HuH-7.5 (cell line): ENCODE results near the gene U2AF1L4.

ENCODE experiments used
- DNase-seq: peaks from one replicate; pipeline ENCODE4 v3.0.0; 2011; ENCODE audit warnings: low spot score

The U2AF1L4 gene

GRCh38 chr19:35745328-35746086, at the start of gene U2AF1L4, which contains the start of gene PSENEN:
U2AF1L4 (minus strand) TSS chr19:35745418; CDS start chr19:35745391, 27 bp downstream.
PSENEN (plus strand) TSS chr19:35745651; CDS start chr19:35745931, 280 bp downstream.
- DNase-seq = peak; percentile 92

- DNase-seq = no peak
These were observed 48.4 kb upstream of the U2AF1L4 start for GRCh38 chr19:35793381-35794165.

DNA sequence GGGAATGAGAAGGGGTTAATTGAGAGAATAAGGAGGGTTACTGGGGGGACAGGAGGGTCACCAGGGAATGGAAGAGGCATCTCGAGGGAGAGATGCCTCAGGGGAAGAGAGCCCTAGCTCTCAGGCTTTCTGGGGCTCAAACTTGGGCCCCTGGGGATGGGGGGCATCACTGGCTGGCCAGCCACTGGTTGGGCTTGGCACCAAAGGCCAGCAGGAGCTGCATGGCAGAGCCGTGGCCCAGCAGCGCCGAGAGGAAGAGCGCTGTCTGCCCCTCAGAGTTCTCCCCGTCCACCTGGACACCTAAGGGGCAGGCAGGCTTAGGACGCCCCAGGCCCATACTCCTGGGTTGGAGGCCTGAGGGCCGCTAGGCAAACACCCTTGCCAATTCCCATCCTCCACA, 47.7 kb upstream of the U2AF1L4 start:
- no peak for DNase-seq

DNA sequence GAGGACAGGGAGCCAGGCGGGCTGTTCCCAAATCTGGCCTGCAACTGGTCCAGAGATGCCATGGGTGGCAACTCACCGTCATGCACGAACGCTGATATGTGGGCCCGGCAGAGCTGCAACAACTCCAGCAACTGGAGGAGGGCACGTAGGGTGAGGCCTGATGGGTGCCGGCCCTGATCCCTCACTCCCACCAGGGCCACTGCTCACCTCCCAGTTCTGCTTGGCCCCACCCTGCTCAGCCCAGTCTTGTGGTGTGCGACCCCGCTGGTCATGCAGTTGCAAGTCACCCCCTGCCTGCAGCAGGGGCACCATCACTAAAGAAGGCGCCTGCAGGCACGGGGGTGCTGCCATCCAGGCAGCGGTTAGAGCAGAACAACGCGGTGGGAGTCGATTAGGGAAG, 47.1 kb upstream of the U2AF1L4 start:
- DNase-seq = no peak

DNA sequence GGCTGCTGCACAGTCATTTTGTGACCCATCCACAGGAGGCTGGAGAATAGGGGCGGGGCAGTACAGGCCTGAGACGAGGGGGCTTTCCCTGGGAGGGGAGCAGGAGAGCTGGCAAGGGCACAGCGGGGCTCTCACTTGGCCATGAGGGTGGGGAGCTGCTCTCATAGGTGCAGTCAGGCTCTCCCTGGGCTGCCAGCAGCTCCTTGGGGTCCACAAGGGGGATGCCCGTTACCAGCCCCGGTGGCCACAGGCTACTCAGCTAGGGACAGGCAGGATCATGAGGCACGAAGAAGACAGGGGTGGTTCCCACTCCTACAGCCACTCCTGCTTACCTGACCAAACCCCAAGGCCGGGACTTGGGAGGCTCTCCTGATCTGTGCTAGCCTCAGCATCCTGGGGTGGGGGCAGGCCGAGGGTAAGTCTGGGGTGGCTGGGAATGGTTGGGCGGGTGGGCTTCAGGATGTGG, 46.6 kb upstream of the U2AF1L4 start:
- no peak for DNase-seq

- DNase-seq = peak; percentile 55
These were observed 46.0 kb upstream of the U2AF1L4 start for GRCh38 chr19:35790981-35791813.

GRCh38 chr19:35789978-35790944, 45.0 kb upstream of the U2AF1L4 start:
- no peak for DNase-seq

GRCh38 chr19:35789195-35789977, 44.2 kb upstream of the U2AF1L4 start:
- no peak for DNase-seq

- no peak for DNase-seq
These were observed 43.2 kb upstream of the U2AF1L4 start for GRCh38 chr19:35788205-35788960.

- DNase-seq = no peak
These were observed 42.1 kb upstream of the U2AF1L4 start for GRCh38 chr19:35787227-35787799.

GRCh38 chr19:35786299-35787160, 41.3 kb upstream of the U2AF1L4 start:
- DNase-seq = peak; percentile 75

DNA sequence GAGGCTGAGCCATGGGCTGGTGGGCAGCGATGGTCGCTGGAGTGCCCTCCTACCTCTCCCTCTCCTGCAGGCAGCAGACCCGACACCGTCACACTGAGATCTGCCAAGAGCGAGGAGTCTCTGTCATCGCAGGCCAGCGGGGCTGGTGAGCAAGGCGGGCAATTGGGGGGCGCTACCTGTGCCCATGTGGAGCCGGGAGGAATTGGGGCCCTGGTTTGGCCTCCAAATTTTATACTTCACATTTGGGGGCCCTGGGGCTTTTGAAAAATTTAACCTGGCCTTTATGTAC, 40.1 kb upstream of the U2AF1L4 start:
- DNase-seq = no peak

DNA sequence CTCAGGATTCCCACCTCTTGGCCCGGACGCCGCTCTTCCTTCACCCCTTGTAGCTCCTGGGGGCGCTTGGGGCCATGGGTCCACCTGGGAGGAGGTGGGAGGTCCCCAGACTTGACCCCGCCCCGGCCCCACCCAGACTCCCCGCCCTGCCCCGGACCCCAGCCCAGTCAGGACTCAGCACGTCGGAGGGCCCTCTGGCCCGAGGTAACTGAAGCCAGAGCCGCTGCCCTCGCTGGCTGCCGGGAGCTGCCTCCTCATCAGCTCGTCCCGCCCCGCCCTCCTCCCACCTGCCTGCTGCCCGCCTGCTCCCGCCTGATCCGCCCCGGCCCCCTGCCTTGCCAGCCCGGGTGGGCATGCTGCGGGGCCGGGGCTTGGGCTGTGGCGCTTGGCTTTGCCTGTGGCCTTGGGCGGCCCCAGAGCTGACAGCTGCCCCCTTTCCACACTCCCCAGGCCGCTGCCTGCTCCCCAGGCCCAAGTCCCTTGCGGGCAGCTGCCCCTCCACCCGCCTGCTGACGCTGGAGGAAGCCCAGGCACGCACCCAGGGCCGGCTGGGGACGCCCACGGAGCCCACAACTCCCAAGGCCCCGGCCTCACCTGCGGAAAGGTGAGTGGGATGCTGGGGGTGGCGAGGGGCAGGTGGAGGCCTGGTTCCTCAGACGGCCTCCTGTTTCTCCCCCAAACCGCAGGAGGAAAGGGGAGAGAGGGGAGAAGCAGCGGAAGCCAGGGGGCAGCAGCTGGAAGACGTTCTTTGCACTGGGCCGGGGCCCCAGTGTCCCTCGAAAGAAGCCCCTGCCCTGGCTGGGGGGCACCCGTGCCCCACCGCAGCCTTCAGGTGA, 39.5 kb upstream of the U2AF1L4 start:
- DNase-seq = no peak

DNA sequence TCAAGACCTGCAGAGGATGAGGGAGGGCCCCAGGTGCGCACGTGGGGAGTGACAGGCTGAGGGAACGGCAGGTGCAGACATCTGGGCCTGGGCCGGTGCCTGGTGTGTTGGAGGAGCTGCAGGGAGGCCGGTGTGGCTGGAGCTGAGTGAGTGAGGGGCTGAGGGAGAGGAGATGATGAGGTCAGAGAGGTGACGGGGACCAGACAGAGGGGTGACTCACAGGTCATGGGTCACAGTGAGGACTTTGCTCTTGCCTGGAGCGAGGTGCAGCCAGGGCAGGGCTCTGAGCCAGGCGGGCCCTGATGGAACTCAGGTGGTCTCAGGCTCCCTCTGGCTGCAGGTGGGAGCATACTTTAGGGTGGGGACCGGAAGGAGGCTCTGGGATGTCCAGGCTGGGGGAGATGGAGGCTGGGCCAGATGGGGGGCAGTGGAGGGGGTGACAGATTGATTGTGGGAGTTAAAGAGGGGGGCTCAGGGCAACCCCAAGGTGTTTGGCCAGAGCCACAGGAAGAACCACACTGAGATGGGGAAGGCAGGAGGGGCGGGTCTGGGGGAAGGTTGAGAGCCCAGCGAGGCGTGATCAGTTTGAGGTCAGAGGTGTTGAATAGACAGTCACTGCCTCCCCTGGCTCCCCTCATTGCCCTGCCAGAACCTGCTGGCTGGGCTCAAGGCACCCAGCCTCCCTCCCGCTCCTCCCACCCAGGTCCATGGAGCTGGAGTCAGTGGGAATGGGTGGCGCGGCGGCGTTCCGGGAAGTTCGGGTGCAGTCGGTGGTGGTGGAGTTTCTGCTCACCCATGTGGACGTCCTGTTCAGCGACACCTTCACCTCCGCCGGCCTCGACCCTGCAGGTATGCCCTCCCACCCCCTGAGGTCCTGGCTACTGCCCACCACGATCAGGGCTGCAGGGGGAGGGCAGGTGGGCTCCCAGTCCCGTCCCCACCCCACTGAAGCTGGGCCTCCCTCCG, 38.5 kb upstream of the U2AF1L4 start:
- no peak for DNase-seq

DNA sequence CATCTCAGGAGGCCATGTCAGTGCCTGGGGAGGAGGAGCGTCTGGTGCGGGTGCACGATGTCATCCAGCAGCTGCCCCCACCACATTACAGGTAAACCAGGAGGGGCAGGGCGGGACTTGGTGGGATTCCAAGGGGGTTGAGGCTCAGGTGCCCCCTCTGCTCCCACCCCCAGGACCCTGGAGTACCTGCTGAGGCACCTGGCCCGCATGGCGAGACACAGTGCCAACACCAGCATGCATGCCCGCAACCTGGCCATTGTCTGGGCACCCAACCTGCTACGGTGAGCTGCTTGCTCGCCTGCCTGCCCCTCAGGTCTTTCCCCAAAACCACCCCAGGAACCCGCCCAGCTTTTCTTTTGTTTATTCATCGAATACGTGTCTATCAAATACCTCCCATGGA, 37.4 kb upstream of the U2AF1L4 start:
- no peak for DNase-seq

DNA sequence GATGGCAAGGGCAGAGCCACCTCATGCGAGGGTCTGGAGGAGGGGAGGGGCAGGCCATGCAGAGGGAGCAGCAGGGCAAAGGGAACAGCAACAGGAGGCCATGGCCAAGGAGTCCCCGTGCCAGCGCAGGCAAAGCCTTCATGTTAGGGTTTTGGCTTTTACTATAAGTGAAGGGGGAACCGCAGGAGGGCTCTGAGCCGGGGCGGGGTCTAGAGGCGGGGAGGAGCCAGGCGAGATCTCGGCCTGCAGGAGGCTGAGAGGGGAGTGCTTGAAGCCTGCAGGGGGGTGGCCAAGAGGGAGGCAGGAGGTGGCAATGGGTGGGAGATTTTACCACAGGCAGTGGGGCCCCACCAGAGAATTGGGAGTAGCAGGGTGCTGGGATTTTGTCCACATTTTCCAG, 36.4 kb upstream of the U2AF1L4 start:
- DNase-seq = no peak
